GM12891 (cell line): ENCODE data around the gene VWA7.

ENCODE experiments used
- PAX5 ChIP-seq: IDR thresholded peaks from 2 replicates; pipeline ENCODE4 v1.6.1; 2011; ENCODE audit warnings: low read length, moderate library complexity, mild to moderate bottlenecking; ENCODE audit not compliant: insufficient read depth, severe bottlenecking
- POLR2A ChIP-seq: IDR thresholded peaks from 2 replicates; pipeline ENCODE4 v1.6.1; 2011; ENCODE audit warnings: low read depth, low read length, control low read depth
- POLR2AphosphoS5 ChIP-seq: IDR thresholded peaks from 2 replicates; pipeline ENCODE4 v1.6.1; 2011; ENCODE audit warnings: low read depth, low read length, control low read depth
- POU2F2 ChIP-seq: IDR thresholded peaks from 2 replicates; pipeline ENCODE4 v1.6.1; 2011; ENCODE audit warnings: low read depth, mild to moderate bottlenecking, control low read depth, low read length, moderate library complexity
- SPI1 ChIP-seq: IDR thresholded peaks from 2 replicates; pipeline ENCODE4 v1.6.1; 2011; ENCODE audit warnings: low read depth, low read length, control low read depth
- TAF1 ChIP-seq: IDR thresholded peaks from 2 replicates; pipeline ENCODE4 v1.6.1; 2011; ENCODE audit warnings: low read depth, low read length, control low read depth

- TF ChIP-seq POLR2A = no peak
- no peak for TF ChIP-seq PAX5
- no peak for TF ChIP-seq TAF1
- TF ChIP-seq POLR2AphosphoS5 = no peak
- no peak for TF ChIP-seq SPI1
- no peak for TF ChIP-seq POU2F2
Measured at GRCh38 chr6:31778193-31778592, 1.1 kb upstream of the VWA7 start.
